Vagina (tissue), 2 donors: Measurements from ENCODE around the gene DNAH12.

Experiments used
- CTCF ChIP-seq, 3 experiments: fragments of 450-650 bp in 2 of 3; fragments of 200-600 bp in 1 of 3; sonication (generic) in 1 of 3; IDR thresholded peaks; one replicate each; pipeline ENCODE4 v1.5.1; 2017 to 2019; ENCODE audit warnings: antibody characterized with exemption in 3 of 3, mild to moderate bottlenecking in 2 of 3, moderate library complexity in 2 of 3
- POLR2AphosphoS5 ChIP-seq, 2 donors: sonication (generic); formaldehyde crosslinking; IDR thresholded peaks; one replicate each; pipeline ENCODE4 v1.9.0; 2017; ENCODE audit warnings: antibody characterized with exemption in 2 of 2, mild to moderate bottlenecking in 2 of 2, low read depth in 1 of 2; ENCODE audit not compliant: insufficient read depth in 1 of 2

GRCh38 chr3:57252404-57252803 lies 291.7 kb downstream of the DNAH12 start:
- TF ChIP-seq CTCF (IDR thresholded peaks at IDR 0.05), result no peak
- TF ChIP-seq POLR2AphosphoS5 (IDR thresholded peaks at IDR 0.05; ENCODE audit: insufficient read depth in 1 of 2, low read depth in 1 of 2), result no peak
